Measurements from ENCODE around the gene ANKRD12.

ANKRD12 gene

GRCh38 chr18:9188359-9189231 lies 52.0 kb downstream of the ANKRD12 start:
- DNase-seq, result no peak

- no peak for DNase-seq
Observed at GRCh38 chr18:9189491-9189890, 52.9 kb downstream of the ANKRD12 start.

- no peak for DNase-seq
Observed at GRCh38 chr18:9191658-9192256, 55.2 kb downstream of the ANKRD12 start.

GRCh38 chr18:9193031-9193430 lies 56.5 kb downstream of the ANKRD12 start:
- no peak for DNase-seq

DNA sequence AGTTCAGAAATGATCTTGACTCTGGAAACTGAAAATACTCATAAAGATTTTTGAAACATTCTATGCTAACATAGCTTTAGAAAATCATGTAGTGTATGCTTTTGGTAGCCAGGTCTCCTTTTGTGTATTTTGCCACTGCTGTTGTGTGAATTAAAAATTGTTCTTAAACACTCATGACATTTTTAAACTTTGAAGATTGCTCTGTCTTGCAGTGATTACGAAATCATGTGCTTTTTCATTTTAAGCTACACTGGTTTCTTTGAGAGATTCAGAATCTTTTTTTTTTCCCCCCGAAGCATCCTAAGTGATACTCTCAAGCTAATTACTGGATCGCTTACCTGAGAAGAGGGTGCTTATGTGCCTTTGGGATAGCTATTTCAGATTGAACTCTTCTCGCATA lies 60.0 kb downstream of the ANKRD12 start:
- no peak for DNase-seq

DNA sequence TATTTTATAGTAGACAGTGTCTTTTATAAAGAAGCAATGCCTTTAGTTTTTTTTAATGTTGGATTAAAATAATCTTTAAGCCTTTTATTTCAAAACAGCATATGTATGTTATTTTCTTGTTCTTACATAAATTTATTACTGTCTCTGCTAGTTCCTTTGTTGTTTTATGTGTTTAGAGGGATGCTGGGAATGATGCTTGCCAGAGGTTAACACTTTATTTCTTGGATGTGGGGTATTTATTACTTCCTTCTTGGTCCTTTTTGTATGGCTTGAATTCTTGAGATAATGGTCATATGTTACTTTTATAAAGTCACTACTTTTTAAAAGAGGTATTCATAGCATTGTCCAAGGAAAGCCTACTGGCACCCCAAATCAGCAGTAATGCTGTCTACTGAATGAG lies 63.1 kb downstream of the ANKRD12 start:
- DNase-seq, result no peak

GRCh38 chr18:9201224-9201623 lies 64.6 kb downstream of the ANKRD12 start:
- no peak for DNase-seq

GRCh38 chr18:9204659-9205058 lies 68.1 kb downstream of the ANKRD12 start:
- no peak for DNase-seq

DNA sequence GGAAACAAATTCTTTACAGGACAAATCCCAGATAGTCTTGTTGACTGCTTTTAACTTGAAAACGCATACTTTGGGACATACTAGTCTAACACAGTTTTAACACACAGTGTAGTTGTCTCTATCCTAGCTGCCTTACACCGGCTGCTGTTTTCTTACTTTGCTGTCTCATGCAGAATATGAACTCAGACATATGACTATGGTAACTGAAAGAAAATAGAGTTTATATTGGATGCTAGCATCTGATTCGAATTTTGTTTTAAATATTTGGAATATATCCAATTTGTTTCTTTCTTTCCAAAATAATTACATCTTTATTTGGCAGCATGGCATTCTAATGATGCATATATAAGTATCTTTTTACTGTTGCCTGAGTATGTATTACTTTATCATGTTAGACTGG lies 69.8 kb downstream of the ANKRD12 start:
- DNase-seq, result no peak

DNA sequence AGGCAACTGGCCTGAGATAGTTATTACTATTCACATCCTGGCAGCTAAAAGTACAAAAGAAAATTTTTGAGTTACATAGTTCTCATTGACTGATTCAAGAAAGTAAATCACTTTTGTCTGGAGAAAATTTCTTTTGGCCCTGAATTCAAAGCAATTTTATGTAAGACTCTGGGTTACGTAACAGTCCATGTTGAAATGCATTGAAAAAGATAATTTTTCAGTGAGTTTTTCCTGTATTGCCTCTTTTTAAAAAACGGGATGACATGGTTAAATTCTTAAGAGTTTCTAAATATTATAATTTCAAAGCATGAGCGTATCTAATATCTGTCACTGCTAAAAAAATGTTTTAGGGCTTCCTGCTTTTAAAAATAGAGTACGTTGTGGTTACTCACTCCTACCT lies 72.7 kb downstream of the ANKRD12 start:
- DNase-seq, result no peak

DNA sequence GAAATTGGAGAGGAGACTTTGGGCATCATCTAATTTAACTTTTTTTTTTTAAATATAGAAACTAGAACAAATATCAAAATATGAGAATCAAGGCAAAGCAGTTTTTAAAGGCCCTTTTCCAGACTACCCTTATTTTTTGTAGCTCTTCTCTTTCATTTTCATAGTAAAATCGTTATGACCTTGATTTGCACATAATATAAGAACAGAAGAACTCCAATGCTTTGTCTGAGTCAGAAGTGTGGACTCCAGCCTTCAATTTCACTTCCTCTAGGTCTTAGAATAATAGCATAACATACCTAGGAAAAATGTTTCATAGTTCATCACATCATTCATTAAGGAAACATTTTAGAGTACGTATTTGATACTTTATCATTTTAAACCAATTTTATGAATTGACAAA lies 74.4 kb downstream of the ANKRD12 start:
- DNase-seq, result no peak

- no peak for DNase-seq
Observed at GRCh38 chr18:9211955-9212354, 75.4 kb downstream of the ANKRD12 start.

- no peak for DNase-seq
Observed at GRCh38 chr18:9215221-9215933, 78.8 kb downstream of the ANKRD12 start.

GRCh38 chr18:9216459-9216858 lies 79.9 kb downstream of the ANKRD12 start:
- no peak for DNase-seq

DNA sequence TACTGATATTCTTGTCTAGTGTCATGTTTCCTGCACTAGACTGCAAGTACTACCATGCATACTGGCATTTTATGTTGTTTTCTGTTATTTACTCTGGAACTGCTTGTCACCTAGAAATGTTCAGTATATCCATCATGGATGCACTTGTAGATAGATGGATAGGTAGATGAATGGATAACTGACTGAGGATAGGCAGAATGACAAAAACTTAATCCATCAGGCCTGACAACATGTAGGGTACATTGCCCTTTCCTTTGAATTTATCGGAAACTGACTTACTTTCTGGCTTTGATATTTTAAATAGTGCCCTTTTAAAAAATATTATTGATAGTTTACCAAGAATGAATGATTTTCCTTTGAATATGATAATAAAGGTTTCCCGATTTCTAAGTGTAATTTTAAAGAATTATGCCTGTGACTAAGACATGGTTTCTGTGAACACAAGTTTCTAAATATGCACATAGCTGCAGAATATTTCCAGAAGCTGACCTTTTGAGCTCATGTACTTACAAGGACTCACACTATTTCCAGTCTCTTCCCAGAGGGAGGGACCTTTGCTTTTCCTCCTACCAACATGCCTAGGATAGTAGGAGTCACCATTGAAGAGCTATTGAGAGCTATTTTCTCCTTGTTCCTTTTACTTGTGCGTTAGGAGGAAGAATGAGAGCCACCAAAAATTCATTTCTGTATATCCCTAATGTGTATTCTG lies 81.3 kb downstream of the ANKRD12 start:
- DNase-seq, result no peak

DNA sequence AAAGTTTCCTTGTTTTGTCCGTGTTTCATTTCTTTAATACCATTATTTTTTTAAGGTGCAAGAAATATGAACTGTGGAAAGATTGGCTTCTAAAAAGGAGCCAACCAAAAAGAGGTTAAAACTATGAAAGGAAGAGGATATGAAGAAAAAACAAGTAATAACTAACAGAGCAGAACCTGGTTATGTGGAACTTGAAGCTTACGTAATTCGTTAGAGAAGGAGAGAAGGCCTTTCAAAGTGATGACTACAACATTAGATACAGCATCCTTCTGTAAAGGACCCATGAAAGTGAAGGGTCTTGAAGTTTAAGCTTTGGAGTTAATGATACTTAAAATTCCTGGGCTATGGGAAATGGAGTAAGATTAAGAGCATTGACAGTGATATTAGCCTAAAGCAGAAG lies 84.5 kb downstream of the ANKRD12 start:
- no peak for DNase-seq

- no peak for DNase-seq
Observed at GRCh38 chr18:9221661-9222060, 85.1 kb downstream of the ANKRD12 start.

GRCh38 chr18:9223356-9223755 lies 86.8 kb downstream of the ANKRD12 start:
- no peak for DNase-seq

DNA sequence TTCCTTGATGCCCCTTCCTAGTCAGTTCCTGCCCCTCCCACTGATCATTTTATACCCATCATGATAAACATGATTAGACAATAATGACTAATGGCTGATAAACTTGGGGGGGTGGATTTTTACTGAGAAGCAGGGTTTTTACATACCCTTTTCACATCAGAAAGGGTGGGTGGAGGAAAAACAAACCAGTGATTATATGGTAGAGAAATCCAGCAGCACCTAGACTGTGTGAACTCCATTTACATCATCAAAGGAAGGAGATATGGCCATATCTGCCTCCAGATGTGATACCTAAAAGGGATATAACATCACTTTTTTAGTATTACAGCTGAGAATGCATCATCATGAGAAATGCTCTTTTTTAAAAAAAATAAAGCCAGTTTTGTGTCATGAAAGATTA lies 89.9 kb downstream of the ANKRD12 start:
- DNase-seq, result no peak

DNA sequence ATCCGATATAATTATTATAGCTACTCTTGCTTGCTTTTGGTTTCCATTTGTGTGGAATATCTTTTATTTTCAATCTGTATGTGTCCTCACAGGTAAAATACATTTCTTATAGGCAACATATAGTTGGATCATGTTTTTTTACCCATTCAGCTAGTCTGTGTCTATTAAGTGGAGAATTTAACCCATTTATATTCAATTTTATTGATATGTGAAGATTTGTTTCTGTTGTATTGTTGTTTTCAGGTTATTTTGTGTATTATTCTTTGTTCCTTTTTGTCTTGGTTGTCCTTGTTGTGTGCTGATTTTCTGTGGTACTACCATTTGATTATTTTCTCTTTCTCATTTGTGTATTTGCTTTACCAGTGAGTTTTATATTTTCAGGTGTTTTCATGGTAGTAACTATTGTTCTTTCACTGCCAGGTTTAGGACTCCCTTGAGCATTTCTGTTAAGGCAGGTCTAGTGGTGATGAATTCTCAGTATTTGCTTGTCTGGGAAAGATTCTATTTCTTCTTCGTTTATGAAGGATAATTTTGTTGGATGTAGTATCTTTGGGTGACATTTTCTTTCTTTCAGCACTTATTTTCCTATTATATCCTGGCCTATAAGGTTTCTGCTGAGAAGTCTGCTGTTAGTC lies 95.4 kb downstream of the ANKRD12 start:
- no peak for DNase-seq

- DNase-seq, result no peak
Observed at GRCh38 chr18:9232977-9233376, 96.4 kb downstream of the ANKRD12 start.

- DNase-seq, result no peak
Observed at GRCh38 chr18:9233771-9234440, 97.3 kb downstream of the ANKRD12 start.
